Measurements from ENCODE around the gene TAF1L. TPM values are rescaled to one million over a fixed set of nuclear protein-coding genes. Genes with fewer than 3 reads are reported as not detected.
"Not testable (repeated sequence)": the region's sequence is repeated elsewhere in the genome, so short reads cannot be mapped to it uniquely, and the experiment has no call there.

The TAF1L gene, protein sequence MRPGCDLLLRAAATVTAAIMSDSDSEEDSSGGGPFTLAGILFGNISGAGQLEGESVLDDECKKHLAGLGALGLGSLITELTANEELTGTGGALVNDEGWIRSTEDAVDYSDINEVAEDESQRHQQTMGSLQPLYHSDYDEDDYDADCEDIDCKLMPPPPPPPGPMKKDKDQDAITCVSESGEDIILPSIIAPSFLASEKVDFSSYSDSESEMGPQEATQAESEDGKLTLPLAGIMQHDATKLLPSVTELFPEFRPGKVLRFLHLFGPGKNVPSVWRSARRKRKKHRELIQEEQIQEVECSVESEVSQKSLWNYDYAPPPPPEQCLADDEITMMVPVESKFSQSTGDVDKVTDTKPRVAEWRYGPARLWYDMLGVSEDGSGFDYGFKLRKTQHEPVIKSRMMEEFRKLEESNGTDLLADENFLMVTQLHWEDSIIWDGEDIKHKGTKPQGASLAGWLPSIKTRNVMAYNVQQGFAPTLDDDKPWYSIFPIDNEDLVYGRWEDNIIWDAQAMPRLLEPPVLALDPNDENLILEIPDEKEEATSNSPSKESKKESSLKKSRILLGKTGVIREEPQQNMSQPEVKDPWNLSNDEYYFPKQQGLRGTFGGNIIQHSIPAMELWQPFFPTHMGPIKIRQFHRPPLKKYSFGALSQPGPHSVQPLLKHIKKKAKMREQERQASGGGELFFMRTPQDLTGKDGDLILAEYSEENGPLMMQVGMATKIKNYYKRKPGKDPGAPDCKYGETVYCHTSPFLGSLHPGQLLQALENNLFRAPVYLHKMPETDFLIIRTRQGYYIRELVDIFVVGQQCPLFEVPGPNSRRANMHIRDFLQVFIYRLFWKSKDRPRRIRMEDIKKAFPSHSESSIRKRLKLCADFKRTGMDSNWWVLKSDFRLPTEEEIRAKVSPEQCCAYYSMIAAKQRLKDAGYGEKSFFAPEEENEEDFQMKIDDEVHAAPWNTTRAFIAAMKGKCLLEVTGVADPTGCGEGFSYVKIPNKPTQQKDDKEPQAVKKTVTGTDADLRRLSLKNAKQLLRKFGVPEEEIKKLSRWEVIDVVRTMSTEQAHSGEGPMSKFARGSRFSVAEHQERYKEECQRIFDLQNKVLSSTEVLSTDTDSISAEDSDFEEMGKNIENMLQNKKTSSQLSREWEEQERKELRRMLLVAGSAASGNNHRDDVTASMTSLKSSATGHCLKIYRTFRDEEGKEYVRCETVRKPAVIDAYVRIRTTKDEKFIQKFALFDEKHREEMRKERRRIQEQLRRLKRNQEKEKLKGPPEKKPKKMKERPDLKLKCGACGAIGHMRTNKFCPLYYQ (N-terminal part only)
- total RNA-seq = not detected

GRCh38 chr9:32635362-32635761 lies at the start of gene TAF1L:
Gene TAF1L, minus strand, starts transcription at chr9:32635669. Its CDS starts 90 bp downstream, at chr9:32635579.
- CTCF ChIA-PET = no interaction called here
- POLR2A ChIA-PET = no interaction called here

GRCh38 chr9:32681751-32682150 lies 46.3 kb upstream of the TAF1L start:
- ChIA-PET CTCF (no interaction called here), POLR2A (no interaction called here)

GRCh38 chr9:32677931-32678330 lies 42.5 kb upstream of the TAF1L start:
- POLR2A ChIA-PET = no interaction called here
- CTCF ChIA-PET = no interaction called here

- POLR2A ChIA-PET = no interaction called here
- CTCF ChIA-PET = no interaction called here
Observed at GRCh38 chr9:32672469-32672868, 37.0 kb upstream of the TAF1L start.

DNA sequence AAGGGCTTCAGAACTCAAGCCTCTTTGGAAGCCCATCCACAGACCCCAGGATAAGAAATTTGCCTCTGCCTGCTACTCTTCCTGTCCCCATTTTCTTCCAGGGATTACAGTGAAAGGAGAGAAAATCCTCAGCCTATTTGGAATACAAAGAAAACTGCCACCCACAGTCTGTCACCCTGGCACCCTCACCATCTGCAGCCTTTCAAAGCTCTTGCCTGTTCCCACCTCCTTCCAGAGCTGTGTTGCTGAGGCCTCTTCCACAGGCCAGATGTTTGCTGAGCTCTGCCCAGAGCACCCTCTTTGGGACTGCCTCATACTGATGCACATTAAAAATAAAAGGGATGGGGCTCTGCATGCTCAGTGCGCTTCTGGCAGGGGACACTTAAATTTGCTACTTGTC lies 35.9 kb upstream of the TAF1L start:
- CTCF ChIA-PET = no interaction called here
- POLR2A ChIA-PET = interaction anchor here (0.5 kb wide), 1 partner anchor 583 kb away, joined by 3 read pairs; no protein-coding TSS in a partner anchor

DNA sequence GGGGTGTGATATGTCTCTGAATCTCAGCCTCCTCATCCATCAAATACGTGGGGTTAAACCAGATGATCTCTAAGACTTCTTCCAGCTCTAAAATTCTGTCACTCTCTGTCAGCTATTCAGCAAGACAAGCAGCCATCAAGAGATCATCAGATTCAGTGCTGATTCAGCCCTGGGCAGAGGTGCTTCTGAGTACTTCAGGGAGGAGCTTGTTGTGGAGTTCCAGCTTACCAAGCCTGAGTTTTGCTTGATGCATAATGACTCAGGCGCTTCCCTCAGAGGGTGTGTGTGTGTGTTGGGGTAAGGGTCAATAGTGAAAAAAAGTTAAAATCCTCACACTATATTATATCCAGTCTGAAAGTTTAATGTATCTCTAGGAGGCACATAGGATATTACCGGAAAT lies 29.6 kb upstream of the TAF1L start:
- CTCF ChIA-PET = no interaction called here
- POLR2A ChIA-PET = no interaction called here

- POLR2A ChIA-PET = no interaction called here
- CTCF ChIA-PET = no interaction called here
Observed at GRCh38 chr9:32663741-32664140, 28.3 kb upstream of the TAF1L start.

DNA sequence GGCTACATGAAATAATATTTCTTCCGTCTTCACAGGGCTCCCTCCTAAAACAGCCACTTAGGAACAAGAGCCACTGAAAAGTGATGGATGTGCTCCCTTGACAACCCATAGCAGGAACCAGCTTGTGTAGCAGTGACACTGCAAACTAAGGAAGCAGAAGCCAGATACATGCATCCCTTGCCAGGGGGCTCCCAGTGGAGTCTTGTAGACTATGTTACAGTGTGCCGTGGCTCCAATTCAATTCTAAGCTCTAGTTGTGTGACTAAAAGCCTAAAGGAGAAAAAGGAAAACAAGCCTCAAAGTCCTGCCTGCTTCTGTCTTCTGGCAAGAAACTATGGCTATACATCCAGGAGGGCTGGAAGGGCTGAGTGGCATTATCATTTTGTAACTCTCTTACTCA lies 12.2 kb upstream of the TAF1L start:
- POLR2A ChIA-PET = no interaction called here
- CTCF ChIA-PET = no interaction called here

GRCh38 chr9:32644698-32645097 lies 9.2 kb upstream of the TAF1L start:
- POLR2A ChIA-PET = no interaction called here
- CTCF ChIA-PET = no interaction called here

- POLR2A ChIA-PET, CTCF ChIA-PET: not testable (repeated sequence)
Observed at GRCh38 chr9:32633151-32633550, 2.3 kb downstream of the TAF1L start.

DNA sequence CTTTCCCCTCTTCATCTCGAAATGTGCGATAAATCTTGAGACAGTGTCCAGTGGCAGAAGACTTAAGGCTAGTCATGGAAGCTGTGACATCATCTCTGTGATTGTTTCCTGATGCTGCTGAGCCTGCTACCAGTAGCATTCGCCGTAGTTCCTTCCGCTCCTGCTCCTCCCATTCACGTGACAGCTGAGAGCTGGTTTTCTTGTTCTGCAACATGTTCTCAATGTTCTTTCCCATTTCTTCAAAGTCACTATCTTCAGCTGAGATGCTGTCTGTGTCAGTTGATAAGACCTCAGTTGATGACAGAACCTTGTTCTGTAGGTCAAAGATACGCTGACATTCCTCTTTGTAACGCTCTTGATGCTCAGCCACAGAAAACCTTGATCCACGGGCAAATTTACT lies 3.5 kb downstream of the TAF1L start:
- POLR2A ChIA-PET = no interaction called here

DNA sequence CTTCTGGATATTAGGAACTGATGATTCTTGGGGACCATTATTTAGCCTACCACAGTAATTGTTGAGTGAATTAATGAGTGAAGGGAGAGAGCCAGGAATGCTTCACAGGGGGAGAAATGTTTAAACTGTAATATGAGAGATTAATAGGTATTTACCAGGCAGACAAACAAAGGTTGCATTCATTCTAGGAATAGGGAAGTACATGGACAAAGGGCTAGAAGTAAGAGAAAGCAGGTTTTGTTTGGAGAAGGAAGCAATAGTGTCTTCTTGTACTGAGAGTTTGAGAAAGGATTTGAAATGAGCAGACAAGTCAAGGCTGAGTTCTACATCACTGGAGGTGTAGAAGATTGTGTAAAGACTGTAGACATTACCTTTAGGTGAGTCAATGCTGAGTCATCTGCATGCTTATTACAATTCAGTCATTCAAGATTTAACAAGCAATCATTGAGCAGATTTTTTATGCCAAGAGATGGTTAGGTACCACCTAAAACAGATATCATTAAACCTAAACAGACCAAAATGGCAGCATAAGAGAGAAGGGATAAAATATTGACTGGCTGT lies 8.0 kb downstream of the TAF1L start:
- CTCF ChIA-PET = no interaction called here
- POLR2A ChIA-PET = no interaction called here

More for the DNA sequence above, 3.5 kb downstream of the TAF1L start:
- CTCF ChIA-PET = no interaction called here

GRCh38 chr9:32625320-32625719 lies 10.1 kb downstream of the TAF1L start:
- CTCF ChIA-PET = no interaction called here
- POLR2A ChIA-PET = no interaction called here

GRCh38 chr9:32622948-32623347 lies 12.5 kb downstream of the TAF1L start:
- CTCF ChIA-PET = no interaction called here
- POLR2A ChIA-PET = no interaction called here

GRCh38 chr9:32618261-32618660 lies 17.2 kb downstream of the TAF1L start:
- POLR2A ChIA-PET = no interaction called here
- CTCF ChIA-PET = no interaction called here

DNA sequence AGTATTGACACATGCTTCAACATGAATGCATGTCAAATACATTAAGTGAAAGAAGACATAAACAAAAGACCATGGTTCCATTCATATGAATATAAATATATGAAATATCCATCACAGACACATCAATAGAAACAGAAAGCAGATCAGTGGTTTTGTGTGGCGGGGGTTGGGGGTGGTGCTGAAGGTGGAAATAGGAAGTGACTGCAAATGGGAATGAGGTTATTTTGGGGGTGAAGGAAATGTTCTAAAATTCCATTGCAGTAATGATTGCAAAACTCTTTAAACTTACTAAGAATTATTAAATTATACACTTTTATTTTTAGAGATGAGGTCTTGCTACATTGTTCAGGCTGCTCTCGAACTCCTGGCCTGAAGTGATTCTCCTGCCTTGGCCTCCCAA lies 28.7 kb downstream of the TAF1L start:
- POLR2A ChIA-PET = no interaction called here
- CTCF ChIA-PET = no interaction called here

DNA sequence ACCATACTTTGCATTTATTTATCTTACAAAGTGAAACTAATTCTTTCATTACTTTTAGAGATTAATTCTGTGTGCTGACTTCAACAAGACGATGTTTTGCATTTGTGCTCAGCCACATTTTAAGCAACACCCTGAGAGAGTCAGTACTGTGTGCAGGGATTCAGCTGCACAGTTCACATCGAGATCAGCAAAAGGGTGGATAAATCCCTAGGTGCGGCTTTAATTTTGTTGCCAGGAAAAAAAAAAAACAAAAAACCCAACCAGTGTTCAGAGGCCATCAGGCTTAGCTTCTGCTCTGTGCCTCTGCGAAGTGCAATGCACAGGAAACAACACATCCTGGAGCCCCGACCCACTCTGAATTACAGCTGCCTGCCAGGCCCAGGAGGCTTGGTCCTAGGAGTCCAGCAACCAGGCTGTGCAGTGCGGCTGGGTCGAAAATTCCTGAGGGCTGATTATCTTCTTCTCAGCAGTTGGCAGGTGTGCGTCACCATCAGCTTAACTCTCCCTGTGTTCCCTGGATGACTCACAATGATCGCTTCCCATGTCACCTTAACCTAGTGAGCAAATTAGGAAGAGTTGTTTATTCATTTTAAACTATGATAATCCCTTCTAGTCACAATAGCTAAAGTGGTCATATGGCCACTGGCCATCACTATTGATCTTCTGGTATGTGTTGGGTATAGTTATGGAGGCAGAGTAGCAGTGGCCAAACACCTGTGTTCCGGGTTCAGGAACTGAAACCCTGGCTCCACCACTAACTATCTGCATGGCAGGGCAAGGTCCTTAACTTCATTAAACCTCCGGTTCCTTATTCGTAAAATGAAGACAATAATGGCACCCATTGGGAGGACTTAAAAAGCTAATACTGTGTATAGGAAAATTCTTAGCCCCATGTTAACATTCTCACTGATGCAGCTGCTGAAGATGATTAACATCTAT lies 31.3 kb downstream of the TAF1L start:
- ChIA-PET POLR2A (no interaction called here), CTCF (no interaction called here)

GRCh38 chr9:32599021-32599420 lies 36.4 kb downstream of the TAF1L start:
- POLR2A ChIA-PET, CTCF ChIA-PET: not testable (repeated sequence)

GRCh38 chr9:32596936-32597335 lies 38.5 kb downstream of the TAF1L start:
- CTCF ChIA-PET = no interaction called here
- POLR2A ChIA-PET = no interaction called here
